IMR-90 (cell line): Measurements from ENCODE around the gene ARF5.

Experiments
- BHLHE40 ChIP-seq: fragments of 150-350 bp; IDR thresholded peaks from 2 replicates; pipeline ENCODE4 v1.6.1; 2016; ENCODE audit warnings: mild to moderate bottlenecking, low read depth, low read length
- CEBPB ChIP-seq: IDR thresholded peaks from 2 replicates; pipeline ENCODE4 v1.6.1; 2012; ENCODE audit warnings: low read depth, low read length, improper control_type of control experiment
- CTCF ChIP-seq: conservative IDR thresholded peaks from 2 replicates; pipeline ENCODE4 v1.5.1; 2012; ENCODE audit warnings: mild to moderate bottlenecking, low read depth, low read length, improper control_type of control experiment
- FOS ChIP-seq: fragments of 150-350 bp; IDR thresholded peaks from 2 replicates; pipeline ENCODE4 v1.6.1; 2016; ENCODE audit warnings: low read depth, low read length
- POLR2A ChIP-seq: IDR thresholded peaks from 2 replicates; pipeline ENCODE4 v1.6.1; 2012; ENCODE audit warnings: mild to moderate bottlenecking, low read depth, low read length
- RCOR1 ChIP-seq: IDR thresholded peaks from 2 replicates; pipeline ENCODE4 v1.6.1; 2012; ENCODE audit warnings: mild to moderate bottlenecking, low read length, improper control_type of control experiment; ENCODE audit not compliant: insufficient replicate concordance
- SMC3 ChIP-seq: fragments of 150-350 bp; IDR thresholded peaks from 2 replicates; pipeline ENCODE4 v1.6.1; 2016; ENCODE audit warnings: low read depth, mild to moderate bottlenecking, antibody characterized with exemption, low read length, moderate library complexity

- 0 out of 2 replicates have a peak, but pooled peaks have one; percentile 23 for TF ChIP-seq CTCF
- TF ChIP-seq POLR2A: no peak
- TF ChIP-seq BHLHE40: no peak
- no peak for TF ChIP-seq FOS
- no peak for TF ChIP-seq RCOR1
- no peak for TF ChIP-seq SMC3
- TF ChIP-seq CEBPB: no peak
Observed at GRCh38 chr7:127557803-127558202, 30.4 kb upstream of the ARF5 start.
